GM21515 (cell line): ENCODE data around the gene PGAP6.
"Not testable (repeated sequence)": the region's sequence is repeated elsewhere in the genome, so short reads cannot be mapped to it uniquely, and the experiment has no call there.

ENCODE experiments used
- ATAC-seq: cut with Tn5 transposase; IDR thresholded peaks from one replicate; pipeline ENCODE4 v1.9.1; 2021; ENCODE audit not compliant: unreplicated experiment

PGAP6 gene

GRCh38 chr16:368388-369158 is 13.2 kb downstream of the PGAP6 start:
- no peak for ATAC-seq

DNA sequence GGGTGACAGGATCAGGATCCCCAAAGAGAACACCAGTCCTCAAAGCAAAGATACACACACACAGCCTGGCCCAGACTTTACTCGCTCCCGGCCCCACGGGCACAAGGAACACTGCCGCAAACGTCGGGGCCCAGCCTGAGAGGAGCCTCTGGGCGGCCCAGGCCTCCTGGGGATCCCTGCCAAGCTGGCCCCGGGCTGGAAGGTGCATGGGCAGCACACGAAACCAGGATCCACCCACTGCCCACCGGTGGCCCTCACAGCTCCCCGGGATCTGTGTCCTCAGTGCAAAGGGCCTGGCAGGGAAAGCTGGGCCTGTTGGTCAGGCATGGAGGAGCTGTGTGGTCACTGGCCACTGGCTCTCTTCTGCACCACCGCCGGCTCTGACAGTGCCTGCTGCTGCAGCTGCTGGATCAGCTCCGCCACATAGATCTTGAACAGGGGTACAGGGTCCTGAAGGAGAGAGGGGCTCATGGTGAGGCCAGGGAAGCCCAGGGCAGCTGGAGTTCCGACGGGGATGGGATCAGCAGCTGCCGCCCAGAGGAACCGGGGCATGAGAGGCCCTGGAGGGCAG is 14.4 kb downstream of the PGAP6 start:
- no peak for ATAC-seq

DNA sequence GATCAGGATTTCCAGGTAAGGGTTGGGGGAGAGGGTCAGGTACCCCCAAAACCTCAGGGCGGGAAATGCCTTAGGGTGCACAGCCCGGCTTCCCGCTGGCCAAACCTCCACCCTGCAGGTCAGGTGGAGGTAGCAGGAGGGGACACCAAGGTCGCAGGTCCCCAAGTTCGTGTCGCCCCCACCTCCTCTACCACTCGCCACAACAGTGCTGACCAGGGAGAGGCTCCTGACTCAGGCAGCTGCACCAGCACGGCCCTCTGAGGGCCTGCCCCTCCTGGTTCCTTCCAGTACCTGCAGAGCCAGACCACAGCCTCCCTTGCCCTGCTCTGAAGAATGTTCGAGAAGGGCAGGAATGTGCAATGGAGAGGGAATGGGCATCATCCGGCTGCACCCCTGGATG is 15.3 kb downstream of the PGAP6 start:
- no peak for ATAC-seq

- ATAC-seq, result no peak
These were observed 16.9 kb downstream of the PGAP6 start for GRCh38 chr16:364595-365491.

GRCh38 chr16:363766-364490 is 17.9 kb downstream of the PGAP6 start:
- ATAC-seq, result no peak

- ATAC-seq, result no peak
These were observed 18.5 kb downstream of the PGAP6 start for GRCh38 chr16:363110-363765.

- not testable (repeated sequence) for ATAC-seq
These were observed 19.1 kb downstream of the PGAP6 start for GRCh38 chr16:362702-362999.

DNA sequence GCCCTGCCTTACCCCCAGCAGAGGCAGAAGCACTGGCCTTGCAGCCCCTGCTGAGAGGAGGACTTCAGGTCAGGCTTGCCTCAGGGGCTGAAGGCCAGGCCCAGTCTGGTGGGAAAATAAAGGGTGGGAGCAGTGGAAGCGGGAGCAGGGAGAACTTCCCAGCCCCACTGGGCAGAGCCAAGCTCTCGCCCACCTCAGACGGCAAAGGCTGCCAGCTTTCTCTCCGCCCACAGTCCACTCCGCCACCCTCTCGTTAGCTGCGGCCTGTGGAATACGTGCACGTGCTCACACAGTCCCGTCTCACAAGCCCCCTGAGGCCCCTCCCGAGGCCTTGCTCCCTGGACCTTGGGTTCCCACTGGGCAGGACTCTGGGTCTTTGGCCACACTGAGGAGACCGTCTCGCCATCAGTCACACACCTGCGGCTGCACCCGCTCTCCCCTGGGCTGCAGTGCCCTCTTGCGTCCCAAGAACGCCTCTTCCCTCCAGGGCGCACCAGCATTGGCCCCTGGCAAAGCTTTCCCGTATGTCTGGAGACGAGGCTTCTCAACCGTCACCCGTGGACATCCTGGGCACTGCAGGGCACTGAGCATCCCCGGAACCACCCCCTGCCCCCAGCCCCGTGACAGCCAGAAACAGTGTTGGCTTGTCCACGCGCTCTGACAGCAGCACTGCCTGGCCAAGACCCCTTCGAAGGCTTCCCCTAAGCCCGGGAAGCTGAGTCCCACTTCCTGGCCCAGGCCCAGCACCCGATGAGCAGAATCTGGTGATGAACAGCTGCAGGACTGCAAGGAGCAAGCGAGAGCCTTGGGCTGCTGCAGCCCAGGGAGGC is 19.7 kb downstream of the PGAP6 start:
- peak; percentile 60 for ATAC-seq

DNA sequence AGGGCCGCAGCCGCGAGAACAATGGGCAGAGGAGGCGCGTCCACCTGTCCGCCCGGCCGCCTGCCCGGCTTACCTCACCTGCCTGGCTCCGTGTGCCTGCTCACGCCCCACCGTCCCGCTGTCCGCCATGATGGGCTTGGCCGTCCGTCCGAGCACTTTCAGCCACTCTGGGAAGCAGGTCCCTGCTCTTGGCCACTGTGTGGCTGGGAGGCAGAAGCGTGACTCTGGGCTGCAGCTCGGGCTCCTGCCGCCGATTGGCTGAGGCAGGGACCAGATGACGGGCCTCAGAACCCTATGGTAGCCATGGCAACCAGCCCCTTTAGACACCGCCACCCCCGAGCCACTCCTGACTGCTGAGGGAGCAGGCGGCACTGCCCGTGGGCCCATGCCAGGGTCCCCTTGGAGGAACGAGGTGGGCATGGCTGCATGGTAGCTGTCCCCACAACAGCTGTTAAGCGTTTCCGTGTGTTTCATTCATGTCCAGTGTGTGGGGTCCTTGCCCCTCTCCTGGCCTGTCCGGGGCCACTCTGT is 20.4 kb downstream of the PGAP6 start:
- no peak for ATAC-seq

- no peak for ATAC-seq
These were observed 21.0 kb downstream of the PGAP6 start for GRCh38 chr16:360698-361336.

DNA sequence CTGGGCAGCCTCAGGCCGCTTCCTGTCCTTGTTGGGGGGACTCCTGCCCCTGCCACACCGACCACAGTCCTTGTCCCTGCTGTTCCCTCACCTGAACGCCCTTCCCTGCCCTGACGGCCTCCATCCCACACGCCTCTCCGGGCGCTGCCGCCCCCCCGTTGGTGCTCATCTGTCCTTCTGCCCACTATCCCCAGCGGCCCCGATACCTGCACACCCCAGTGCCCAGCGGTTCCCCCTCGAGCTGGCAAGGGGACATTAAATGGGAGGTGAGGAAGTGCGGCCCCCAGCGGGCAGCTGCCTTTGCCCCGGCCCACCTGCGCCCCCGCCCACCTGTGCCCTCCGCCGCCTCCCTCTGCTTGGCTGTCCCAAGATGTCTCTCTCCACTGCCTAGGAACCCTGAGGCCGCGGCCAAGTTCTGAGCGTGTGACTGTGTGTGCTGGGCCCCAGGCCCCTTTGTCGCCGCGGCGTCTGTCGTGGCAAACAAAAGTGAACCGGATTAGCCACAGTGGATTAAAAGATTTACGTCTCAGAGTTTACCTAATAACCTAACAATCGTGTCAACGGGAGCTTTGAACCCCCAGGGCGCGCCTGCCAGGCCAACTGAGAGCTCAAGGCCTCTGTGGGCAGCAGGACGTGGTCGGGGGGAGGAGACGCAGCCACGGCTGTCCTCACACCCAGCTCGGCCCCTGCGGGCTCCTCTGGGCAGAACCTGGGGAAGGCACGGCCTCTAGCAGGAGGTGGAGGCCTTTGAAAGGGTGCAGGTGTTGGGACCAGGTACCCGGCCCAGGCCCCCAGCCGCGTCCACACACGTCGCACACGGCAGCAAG is 21.7 kb downstream of the PGAP6 start:
- ATAC-seq, result no peak

DNA sequence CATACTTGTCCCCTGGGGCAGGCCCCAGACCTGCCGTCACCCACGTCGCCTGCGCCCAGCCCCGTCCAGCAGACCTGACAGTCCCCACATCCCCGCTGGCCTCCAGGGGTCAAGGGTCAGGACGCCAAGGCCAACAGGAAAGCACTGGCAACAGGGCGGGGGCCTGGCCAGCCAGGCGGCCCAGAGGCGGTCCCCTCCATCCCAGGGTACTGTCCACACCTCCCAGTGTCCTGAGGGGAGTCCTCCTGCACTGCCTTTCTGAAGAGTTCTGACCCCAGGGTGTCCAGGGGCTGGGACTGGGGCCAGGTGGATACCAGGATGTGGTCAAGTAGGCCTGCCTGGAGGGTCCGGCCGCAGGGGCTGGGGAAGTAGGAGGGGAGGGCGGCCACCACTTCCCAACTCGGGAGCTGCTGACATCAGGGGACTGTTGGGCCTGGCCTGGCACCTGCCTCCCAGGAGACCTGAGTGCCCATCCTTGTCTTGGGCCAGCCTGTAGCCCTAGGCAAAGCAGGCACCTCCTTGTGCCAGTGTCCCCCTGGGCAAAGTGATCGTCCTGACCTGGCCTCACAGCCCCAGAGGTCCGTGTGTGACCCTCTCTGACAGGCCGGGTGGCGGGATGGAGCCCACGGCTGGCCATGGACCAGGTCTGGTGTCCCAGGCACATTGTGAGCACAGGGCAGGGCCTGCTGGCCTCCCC is 22.6 kb downstream of the PGAP6 start:
- ATAC-seq, result no peak

GRCh38 chr16:356741-357140 is 25.0 kb downstream of the PGAP6 start:
- ATAC-seq, result no peak

GRCh38 chr16:354971-355461 is 26.8 kb downstream of the PGAP6 start:
- ATAC-seq, result no peak

- no peak for ATAC-seq
These were observed 27.4 kb downstream of the PGAP6 start for GRCh38 chr16:354291-354881.

DNA sequence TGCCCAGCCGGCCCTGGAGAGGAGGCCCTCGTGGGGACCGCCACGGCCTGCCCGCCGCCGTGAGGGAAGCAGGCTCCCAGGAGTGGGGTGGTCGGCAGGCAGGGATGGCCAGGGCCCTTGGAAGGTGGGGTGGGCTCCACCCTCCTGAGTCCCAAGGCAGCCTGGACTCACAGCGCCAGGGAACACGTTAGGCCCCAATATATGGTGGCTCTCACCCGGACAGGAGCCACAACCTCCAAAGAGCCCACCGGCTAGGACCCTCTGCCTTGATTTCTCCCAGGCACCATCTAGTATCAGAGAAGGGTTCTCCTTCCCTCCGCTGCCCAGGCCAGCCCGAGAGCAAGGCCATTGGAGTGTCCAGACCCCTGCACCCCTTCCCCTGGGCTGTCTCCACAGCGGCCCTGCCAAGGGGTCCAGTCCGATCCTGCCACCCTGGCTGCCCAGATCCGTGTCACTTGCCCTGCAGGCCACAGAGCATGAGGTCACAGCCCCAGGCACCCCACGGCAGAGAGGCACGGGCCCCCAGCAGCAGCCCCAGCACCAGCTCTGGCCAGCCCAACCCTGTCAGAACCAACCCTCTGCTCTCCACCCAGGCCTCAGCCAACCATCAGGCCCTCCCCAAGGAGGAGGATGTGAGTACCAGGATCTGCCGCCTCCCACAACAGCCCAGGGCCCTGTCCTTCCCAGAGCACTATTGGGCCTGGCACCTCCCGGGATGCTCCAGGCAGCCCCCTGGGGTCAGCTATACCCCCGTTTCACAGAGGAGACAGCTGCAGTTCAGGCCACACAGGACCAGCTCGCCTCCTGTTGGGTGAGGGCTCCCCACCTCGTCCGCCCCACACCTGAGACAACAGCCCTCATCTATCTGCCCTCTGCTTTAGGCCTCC is 28.1 kb downstream of the PGAP6 start:
- ATAC-seq, result no peak
